Measurements from ENCODE around the gene TRIO.

TRIO gene

DNA sequence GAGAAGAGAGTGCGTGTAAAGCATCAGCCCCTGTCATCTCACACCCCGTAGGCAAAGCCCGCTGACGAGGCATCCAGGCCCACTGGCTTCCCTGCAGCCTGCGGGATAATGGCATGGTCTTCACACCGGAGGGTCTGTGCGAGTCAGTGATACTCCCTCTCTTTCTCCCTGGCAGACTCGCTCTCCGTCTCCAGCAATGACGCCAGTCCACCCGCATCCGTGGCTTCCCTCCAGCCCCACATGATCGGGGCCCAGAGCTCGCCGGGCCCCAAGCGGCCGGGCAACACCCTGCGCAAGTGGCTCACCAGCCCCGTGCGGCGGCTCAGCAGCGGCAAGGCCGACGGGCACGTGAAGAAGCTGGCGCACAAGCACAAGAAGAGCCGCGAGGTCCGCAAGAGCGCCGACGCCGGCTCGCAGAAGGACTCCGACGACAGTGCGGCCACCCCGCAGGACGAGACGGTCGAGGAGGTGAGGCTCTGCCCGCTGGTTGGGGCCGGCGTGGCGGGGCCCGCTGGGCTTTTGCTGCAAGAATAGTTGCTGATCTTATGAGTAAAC lies 317.8 kb downstream of the TRIO start:
- no peak for DNase-seq (ENCODE audit: low read depth)

DNA sequence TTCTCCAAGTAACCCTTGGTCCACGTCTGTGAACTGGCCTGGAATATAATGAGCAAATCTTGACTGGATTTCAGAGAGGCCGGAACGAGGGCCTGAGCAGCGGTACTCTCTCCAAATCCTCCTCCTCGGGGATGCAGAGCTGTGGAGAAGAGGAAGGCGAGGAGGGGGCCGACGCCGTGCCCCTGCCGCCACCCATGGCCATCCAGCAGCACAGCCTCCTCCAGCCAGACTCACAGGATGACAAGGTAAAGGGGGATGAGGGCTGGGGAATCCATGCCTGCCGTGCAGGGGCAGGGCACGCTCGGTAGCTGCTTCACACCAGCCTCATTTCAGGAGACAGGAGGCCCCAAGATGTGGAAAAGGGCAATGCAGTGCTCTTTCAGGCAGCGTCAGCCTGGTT lies 319.5 kb downstream of the TRIO start:
- no peak for DNase-seq (ENCODE audit: low read depth)

DNA sequence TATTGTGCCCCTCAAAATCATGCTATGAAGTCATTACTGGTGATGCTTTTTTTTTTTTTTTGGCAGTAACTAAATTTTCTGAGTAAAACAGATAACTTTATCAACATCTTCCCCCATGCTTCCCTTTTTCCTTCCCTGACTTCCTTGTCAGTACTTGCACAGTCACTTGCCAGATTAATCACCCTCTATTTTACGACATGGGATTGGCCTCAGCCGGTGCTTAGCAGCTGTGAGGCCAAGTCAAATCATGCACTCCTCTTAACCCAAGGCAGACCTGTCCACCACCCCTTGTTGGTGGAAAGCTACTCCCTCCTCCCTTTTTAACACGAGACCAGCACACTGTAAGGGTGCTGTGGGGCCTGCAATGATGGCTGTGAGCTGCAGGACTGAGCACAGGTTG lies 320.5 kb downstream of the TRIO start:
- no peak for DNase-seq (ENCODE audit: low read depth)

DNA sequence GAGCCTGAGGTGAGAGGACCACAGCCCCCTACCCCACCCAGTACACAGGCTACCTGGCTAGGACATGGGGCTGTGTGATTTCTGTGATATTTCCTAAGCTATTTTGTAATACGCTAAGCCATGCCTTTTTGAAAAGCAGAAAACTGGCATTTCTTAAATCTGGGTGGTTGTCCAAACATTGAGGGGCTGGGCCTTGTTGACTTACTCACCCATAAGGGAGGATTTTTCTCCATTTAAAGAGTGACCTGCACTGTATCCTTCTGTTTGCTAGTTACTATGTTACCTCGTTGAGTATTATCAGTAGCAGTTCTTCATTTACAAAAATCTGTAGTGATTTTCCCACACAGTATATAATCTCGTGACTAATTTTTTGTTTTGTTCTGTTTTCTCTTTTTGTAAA lies 321.0 kb downstream of the TRIO start:
- DNase-seq (ENCODE audit: low read depth) = no peak

- no peak for DNase-seq (ENCODE audit: low read depth)
Observed at GRCh38 chr5:14464671-14465070, 321.5 kb downstream of the TRIO start.

- DNase-seq (ENCODE audit: low read depth) = no peak
Observed at GRCh38 chr5:14465116-14465515, 322.0 kb downstream of the TRIO start.

GRCh38 chr5:14465776-14466175 lies 322.6 kb downstream of the TRIO start:
- no peak for DNase-seq (ENCODE audit: low read depth)

- DNase-seq (ENCODE audit: low read depth) = no peak
Observed at GRCh38 chr5:14467251-14467650, 324.1 kb downstream of the TRIO start.

GRCh38 chr5:14467886-14468285 lies 324.7 kb downstream of the TRIO start:
- DNase-seq (ENCODE audit: low read depth) = no peak

DNA sequence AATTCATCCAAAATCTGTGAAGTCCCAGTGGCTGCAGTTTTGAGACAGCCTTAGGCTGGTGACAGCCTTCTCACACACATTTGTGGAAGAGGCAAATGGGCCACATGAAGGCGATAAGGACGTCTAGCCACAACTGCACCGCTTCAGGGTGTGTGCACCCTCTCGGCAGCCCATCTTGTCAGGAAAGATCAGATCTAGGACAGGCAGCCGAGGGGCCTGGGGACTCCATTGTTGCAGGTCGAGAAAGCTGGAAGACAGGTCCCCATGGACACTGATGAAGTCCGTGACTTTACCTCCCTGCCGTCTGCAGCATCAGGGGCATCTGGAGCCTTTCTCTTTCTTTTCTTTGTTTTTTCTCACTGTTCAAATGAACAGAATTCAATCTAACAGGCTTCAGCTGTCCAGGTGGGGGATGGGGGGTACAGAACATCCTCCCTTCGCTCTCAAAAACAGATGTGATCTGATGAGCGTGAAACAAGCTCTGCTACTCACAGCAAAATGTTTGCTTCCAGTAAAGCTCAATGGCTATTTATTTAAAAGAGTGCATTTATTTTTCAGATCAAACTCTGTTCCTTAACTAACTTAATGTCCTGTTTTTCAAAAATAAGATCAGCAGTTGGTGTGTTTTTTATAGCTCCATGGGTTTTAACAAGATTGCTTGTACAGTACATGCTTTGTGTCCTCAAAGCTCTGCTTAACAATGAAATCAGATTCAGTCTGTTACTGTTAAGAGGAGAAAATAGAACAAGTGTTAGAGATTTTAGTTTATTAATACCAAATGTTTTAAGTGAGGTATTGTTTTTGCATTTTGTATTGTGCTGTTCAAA lies 326.6 kb downstream of the TRIO start:
- DNase-seq (ENCODE audit: low read depth) = no peak

GRCh38 chr5:14471507-14471906 lies 328.4 kb downstream of the TRIO start:
- DNase-seq (ENCODE audit: low read depth) = no peak

DNA sequence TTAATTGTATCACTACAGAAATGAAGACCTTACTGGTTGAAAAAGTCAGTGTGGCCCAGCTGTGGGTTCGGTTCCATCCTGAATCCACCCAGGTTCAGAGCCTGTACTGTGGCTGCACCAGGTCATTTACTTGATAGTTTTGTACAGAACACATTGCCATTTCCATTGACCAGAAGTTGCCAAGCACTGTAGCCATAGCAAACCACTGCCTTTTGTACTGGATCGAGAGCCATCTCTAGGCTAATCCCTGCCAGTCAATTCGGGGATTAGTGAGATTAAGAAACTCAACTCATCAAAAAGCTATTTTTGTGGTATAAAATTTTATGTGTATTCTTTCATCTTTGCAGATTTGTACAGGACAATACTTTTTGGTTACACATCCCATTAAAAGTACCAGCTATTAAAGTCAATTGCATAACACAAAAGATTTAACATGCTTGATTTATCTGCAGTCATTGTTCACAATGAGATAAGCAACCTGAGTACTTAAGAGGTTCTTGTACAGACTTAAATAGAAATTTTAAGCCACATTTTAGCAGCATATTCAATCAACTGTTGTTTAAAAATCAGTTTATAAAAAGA lies 329.9 kb downstream of the TRIO start:
- no peak for DNase-seq (ENCODE audit: low read depth)

GRCh38 chr5:14475045-14475444 lies 331.9 kb downstream of the TRIO start:
- no peak for DNase-seq (ENCODE audit: low read depth)

DNA sequence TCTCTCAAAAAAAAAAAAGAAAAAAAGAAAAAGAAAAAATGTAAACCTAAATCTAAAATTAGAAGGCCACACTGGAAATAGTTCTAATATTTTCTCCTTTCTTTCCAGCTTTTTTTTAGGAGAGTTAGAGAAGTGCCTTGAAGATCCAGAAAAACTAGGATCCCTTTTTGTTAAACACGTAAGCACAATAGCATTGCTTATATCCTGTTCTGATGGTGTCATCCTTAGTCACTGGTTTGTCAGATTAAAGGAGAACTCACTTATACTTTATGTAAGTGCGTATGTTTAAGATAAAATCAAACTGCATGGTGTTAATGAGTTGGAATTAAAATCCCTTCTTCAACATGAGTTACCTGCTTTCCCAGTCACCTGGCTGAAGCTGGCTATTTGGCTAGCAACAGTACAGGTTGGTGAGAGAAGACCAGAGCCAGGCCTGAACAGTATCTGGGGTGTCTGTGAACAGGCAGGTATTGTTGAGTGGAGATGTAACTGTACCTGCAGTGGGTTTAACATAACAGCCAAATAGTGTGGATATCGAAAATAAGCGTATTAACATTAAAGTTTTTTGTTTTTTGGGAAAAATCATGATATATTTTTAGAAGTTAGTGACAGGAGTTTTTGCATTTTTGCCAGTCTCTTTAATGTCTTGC lies 333.8 kb downstream of the TRIO start:
- DNase-seq (ENCODE audit: low read depth) = no peak

- DNase-seq (ENCODE audit: low read depth) = no peak
Observed at GRCh38 chr5:14479143-14479696, 336.1 kb downstream of the TRIO start.

DNA sequence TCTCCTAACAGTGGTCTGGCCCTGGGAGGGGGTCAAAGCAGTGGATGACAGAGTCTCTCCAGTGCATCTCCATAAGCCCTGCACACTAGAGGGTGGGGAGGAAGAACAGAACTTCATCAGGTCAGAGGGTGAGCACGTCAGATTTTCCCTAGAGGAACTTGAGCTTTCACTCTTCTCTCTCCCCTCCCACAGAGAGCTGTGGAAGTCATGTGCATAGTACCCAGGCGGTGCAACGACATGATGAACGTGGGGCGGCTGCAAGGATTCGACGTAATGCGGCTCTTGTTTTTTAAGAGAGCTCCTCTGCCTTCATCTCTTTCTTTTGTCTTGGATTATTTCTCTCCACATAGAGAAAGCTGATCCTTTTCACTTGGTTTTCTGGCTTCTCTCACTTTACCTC lies 338.2 kb downstream of the TRIO start:
- DNase-seq (ENCODE audit: low read depth) = no peak

GRCh38 chr5:14482085-14482484 lies 338.9 kb downstream of the TRIO start:
- DNase-seq (ENCODE audit: low read depth) = no peak

DNA sequence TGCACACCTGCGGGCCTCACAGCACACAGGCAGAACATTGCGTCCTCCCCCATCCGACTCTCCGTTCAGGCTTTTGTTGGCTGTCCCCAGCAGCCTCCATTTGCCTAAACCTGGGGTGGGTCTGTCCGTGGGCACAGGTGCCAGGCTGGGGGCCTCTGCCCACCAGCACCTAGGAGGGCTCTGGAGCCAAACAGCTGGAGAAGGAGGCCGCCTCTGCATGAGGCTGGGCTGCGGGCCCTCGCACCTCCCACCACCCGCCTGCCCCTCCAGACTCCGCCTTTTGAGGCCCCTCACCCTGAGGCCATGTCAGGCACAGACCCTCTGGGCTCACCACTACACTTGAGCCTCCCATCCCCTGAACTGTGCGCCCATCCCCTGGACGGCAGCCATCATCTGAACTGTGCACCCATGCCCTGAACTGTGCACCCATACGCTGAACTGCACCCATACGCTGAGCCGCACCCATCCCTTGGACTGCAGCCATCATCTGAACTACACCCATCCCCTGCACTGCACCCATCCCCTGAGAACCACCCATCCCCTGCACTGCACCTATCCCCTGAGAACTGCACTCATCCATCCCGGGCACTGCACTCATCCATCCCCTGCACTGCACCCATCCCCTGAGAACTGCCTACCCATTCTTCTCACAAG lies 340.5 kb downstream of the TRIO start:
- no peak for DNase-seq (ENCODE audit: low read depth)

DNA sequence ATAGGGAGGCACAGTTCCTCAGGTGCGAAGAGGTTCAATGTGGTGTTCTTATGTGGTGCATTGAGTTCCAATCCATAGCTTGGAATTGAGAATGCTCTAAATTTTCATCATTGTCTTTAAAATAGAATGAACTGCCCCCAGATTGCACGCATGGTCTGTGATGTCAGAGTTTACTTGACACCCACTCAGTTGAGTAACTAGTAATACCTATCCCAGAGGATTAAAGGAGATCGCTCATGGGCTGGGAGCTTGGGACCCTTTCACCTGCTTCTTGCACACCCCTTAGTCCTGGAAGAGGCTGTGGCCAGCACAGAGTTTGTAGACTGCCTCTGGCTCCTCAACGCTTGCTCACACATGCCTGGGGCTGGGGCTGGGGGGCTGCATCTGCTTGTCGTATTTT lies 343.3 kb downstream of the TRIO start:
- no peak for DNase-seq (ENCODE audit: low read depth)

DNA sequence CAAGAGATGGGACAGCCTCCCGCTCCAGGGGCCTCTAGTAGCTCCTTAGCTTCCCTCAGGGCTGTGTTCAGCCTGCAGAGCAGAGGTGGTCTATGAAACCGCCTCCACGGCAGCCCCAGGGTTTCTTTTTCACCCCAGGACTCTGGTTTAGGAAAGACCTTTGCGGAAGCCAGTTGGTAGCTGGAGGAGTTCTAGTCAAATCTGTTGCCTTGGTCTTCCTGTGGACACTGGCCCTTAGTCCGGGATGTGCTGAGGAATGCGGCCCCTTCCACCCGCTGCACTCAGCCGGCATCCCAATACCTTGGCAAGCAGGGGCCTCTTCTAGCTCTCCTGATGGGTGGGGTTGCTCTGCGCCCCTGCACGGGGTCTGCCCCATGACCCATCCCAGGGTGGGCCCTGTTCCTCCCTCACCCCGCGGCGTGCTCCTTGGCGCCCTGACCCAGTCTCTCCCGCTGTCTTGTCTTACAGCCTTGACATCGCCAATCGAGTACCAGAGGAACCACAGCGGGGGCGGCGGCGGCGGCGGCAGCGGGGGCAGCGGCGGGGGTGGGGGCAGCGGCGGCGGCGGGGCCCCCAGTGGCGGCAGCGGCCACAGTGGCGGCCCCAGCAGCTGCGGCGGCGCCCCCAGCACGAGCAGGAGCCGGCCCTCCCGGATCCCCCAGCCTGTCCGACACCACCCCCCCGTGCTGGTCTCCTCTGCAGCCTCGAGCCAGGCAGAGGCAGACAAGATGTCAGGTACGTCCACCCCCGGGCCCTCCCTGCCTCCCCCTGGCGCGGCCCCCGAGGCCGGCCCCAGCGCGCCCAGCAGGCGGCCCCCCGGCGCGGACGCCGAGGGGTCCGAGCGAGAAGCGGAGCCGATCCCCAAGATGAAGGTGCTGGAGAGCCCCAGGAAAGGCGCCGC lies 344.1 kb downstream of the TRIO start:
- no peak for DNase-seq (ENCODE audit: low read depth)

- DNase-seq (ENCODE audit: low read depth) = no peak
Observed at GRCh38 chr5:14487897-14488570, 344.9 kb downstream of the TRIO start.
